Ureter (tissue), 1 donor: ENCODE data around the gene SLC2A9. TPM values are rescaled to one million over a fixed set of nuclear protein-coding genes. Genes with fewer than 3 reads are reported as not detected.

ENCODE experiments used
- DNase-seq: peaks from one replicate; pipeline ENCODE4 v3.0.0-alpha.2; 2020; ENCODE audit warnings: low spot score
- total RNA-seq: library from RNA; stranded (reverse); gene quantifications from one replicate; pipeline ENCODE4 v1.2.4, GENCODE V29; 2023
- donor health status: DM: yes; HTN: yes; CAD: no.

Gene SLC2A9
- total RNA-seq, 1 donor from 2014 or later: 67.5 TPM

- DNase-seq: no peak
Measured at GRCh38 chr4:10045481-10045880, 24.2 kb upstream of the SLC2A9 start.

DNA sequence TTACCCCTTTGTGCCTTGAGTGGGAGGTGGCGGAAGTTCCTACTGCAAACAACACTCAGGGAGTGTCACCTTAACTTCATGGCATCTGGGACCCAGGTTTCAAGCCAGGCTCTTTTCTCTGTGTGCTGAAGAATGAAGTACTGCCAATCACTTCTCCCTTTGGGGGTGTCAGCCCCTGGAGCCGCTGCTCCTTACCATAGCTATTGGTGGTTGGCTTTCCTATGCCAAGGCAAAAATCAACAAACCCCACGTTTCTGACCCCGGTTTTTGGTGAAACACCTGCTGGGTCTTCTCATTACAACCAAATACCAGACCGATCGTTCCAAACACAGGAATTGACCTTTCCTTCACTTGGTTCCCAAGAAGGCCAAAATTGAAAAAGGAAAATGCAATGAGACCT is 19.7 kb upstream of the SLC2A9 start:
- DNase-seq: no peak

DNA sequence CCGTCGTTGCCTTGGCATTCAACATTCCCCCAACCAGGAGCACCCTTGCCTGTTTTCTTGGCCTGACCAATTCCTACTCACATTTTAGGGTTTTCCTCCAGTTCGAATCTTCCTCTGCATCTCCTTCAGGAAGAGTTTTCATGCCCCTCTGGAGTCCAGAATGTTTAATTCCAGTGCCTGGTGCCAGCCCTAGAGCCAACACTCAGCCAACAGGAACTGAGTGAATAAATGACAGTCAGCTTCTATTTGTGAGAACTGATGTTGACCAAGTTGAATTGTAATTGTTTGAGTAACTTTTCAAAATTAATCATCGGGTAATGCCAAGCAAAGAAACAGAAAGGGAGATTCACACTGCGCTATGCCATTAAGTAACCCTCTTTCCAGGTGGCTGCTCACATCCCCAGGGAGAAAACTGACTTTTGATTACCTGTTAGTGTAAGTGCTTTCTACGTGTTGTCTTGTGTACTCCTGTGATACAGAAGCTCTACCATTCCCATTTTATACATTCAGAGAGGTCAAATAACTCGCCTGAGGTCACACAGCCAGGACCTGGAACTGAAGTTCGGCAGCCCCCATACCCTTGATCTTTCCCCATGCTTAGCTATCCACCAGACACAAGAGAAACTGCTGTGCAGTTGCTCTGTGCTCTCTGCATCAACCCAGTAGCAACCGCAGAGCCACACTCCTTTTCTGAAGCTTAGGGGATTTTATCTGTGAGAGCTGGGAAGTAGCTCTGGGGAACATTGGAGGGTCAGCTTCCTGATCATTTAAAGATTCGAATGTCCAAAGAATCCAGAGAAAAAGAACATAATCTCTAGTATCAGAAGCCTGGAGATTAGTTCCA is 19.0 kb upstream of the SLC2A9 start:
- DNase-seq: no peak

GRCh38 chr4:10036807-10037342 is 15.6 kb upstream of the SLC2A9 start:
- no peak for DNase-seq

GRCh38 chr4:10035130-10035529 is 13.8 kb upstream of the SLC2A9 start:
- no peak for DNase-seq

GRCh38 chr4:10034612-10035104 is 13.4 kb upstream of the SLC2A9 start:
- DNase-seq: no peak

DNA sequence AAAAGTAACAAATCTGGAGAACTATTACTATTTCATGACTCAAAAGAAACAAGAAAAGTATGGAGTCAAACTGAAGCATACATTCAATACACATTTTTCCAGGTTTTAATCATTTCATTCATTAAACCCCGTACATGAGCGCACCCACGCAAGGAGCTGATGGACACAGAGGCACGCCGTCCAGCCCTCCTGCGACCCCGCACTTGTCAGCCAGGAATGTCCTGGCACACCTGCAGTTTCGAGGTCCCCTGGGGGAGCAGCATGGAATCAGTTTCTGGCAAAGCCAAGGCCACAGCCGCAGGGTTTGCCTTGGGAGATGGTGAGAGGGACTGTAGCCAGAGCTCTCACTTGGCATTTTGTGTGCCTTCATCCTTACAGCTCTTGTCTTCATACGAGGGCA is 12.8 kb upstream of the SLC2A9 start:
- DNase-seq: no peak

- no peak for DNase-seq
Measured at GRCh38 chr4:10033191-10033881, 12.0 kb upstream of the SLC2A9 start.

- DNase-seq: no peak
Measured at GRCh38 chr4:10032625-10033024, 11.3 kb upstream of the SLC2A9 start.

GRCh38 chr4:10031668-10032590 is 10.6 kb upstream of the SLC2A9 start:
- no peak for DNase-seq

DNA sequence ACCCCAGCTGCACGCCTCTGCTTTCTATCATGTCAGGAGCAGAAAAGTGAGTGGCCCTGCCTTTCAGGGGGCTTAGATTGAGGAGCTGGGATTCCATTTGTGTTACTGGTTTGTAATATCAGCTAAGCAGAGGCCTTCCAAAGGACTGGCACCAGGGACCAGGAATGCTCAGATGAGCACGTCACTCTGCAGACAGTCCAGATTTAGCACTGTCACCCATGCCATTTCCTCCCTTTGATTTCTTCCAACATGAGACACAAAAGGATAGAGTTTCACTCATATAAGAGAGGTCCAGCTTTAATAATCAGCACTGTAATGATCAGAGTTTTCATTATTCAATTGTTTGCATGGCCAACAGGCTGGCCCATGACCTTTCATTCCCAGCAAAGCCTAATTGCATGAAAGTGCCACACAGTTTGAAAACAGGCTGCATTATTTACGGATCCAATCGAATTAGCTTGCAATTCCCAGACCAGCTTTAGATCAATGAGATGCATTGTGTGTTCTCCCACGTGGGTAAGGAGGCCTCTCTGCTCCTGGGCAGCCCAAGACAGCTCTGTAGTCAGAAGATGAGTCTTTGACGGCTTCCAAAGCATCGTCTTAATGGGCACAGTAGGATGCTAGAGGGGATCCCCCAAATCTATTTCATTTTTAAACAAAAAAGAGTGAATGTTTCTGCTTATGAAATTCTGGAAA is 9.8 kb upstream of the SLC2A9 start:
- no peak for DNase-seq

DNA sequence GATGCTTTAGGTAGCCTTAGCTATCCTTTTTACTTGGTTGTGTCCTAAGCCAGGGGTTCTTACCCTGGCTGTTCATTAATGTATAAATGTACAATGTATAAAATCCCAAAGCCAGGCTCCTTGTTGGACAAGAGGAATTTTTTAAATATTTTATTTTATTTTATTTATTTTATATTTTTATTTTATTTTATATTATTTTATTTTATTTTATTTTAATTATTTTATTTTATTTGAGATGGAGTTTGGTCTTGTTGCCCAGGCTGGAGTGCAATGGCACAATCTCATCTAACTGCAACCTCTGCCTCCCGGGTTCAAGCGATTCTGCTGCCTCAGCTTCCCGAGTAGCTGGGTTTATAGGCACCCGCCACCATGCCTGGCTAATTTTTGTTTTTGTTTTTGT is 8.1 kb upstream of the SLC2A9 start:
- DNase-seq: no peak

DNA sequence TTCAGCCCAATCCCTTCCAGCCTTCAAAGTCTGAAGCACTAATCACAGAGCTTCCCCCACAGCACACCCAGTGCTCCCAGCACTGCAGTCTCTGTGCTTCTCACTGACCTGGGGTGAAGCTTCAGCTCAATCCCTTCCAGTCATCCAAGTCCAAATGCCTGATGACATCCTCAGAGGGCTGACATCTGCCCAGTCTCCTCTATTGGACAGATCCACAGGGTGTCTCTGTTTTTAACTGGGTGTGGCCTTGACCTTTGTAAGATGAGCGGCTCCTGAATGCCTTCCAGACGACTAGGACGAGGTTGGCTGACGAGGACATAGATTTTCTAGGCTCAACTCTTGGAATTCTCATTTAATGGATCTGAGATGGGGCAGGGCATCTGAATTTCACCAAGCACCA is 7.6 kb upstream of the SLC2A9 start:
- DNase-seq: no peak

DNA sequence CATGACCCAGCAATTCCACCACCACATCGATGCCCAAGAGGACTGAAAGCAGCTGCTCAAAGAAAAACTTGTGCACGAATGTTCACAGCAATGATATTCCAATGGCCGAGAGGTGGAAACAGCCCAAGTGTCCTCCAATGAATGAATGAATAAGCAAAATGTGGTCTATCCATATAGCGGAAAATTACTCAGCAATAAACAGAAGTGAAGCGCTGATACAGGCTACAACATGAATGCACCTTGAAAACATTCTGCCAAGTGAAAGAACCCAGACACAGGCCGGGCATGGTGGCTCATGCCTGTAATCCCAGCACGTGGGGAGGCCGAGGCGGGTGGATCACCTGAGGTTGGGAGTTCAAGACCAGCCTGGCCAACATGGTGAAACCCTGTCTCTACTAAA is 5.2 kb upstream of the SLC2A9 start:
- no peak for DNase-seq

- DNase-seq: no peak
Measured at GRCh38 chr4:10025230-10025806, 4.0 kb upstream of the SLC2A9 start.

- no peak for DNase-seq
Measured at GRCh38 chr4:10024303-10024702, 3.0 kb upstream of the SLC2A9 start.

- no peak for DNase-seq
Measured at GRCh38 chr4:10023806-10024205, 2.5 kb upstream of the SLC2A9 start.

DNA sequence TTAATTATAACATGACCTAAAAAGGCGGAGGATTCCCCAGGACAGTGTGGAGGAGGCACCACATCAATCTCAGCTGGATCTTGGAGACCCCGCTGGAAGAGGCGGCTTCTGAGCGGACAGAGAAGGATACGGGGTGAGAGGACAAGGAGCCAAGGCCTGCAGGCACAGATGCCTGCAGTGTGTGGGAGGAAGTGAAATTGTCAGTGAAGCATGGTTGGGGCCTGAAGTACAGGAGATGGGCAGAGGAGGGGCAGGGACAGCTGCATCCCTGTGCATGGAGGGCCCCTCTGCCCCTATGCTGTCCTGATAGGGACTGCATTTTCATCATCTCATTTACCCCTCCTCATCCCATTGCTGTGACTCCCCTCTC is 1.7 kb upstream of the SLC2A9 start:
- DNase-seq: no peak

GRCh38 chr4:10022346-10023049 is 1.2 kb upstream of the SLC2A9 start:
- no peak for DNase-seq

DNA sequence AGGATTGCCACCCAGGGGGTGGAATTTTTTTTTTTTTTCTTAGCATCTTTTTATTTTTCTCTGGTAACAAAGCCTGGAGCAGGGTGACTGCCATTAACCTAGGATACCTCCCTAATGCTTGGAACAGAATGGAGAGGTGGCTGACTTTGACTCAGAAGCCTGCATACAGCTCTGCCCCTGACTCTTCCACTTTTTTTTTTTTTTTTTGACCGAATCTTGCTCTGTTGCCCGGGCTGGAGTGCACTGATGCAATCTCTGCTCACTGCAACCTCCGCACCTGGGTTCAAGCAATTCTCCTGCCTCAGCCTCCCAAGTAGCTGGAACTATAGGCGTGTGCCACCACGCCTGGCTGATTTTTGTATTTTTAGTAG is 341 bp upstream of the SLC2A9 start:
- no peak for DNase-seq
